H9 (cell line): Measurements from ENCODE around the gene PLLP. TPM values are rescaled to one million over a fixed set of nuclear protein-coding genes. Genes with fewer than 3 reads are reported as not detected.

ENCODE experiments used
- DNase-seq: peaks from one replicate; pipeline ENCODE4 v3.0.0-alpha.2; 2017
- H2AFZ ChIP-seq: one replicate; pipeline ENCODE4 v1.6.1; 2013; ENCODE audit warnings: mild to moderate bottlenecking, low read length, control low read depth, moderate library complexity
- H2AK5ac ChIP-seq: 2 replicates; pipeline ENCODE4 v1.6.1; 2013; ENCODE audit warnings: low read length, control low read depth, mixed read lengths; ENCODE audit not compliant: insufficient read length
- H2BK120ac ChIP-seq: one replicate; pipeline ENCODE4 v1.6.1; 2013; ENCODE audit warnings: low read depth, mild to moderate bottlenecking, low read length, control low read depth, inconsistent platforms; ENCODE audit not compliant: poor library complexity, severe bottlenecking
- H2BK12ac ChIP-seq: 2 replicates; pipeline ENCODE4 v1.6.1; 2013; ENCODE audit warnings: low read length, control low read depth, mixed read lengths, low read depth; ENCODE audit not compliant: insufficient read length
- H2BK15ac ChIP-seq: 2 replicates; pipeline ENCODE4 v1.6.1; 2013; ENCODE audit warnings: low read depth, low read length, control low read depth
- H2BK20ac ChIP-seq: one replicate; pipeline ENCODE4 v1.6.1; 2013; ENCODE audit warnings: low read depth, mild to moderate bottlenecking, low read length, control low read depth, inconsistent platforms; ENCODE audit not compliant: poor library complexity, severe bottlenecking
- H2BK5ac ChIP-seq: 2 replicates; pipeline ENCODE4 v1.6.1; 2013; ENCODE audit warnings: low read length, control low read depth, mixed read lengths; ENCODE audit not compliant: insufficient read length
- H3K14ac ChIP-seq: 2 replicates; pipeline ENCODE4 v1.6.1; 2013; ENCODE audit warnings: low read length, control low read depth; ENCODE audit not compliant: insufficient read depth
- H3K18ac ChIP-seq: 2 replicates; pipeline ENCODE4 v1.6.1; 2013; ENCODE audit warnings: low read depth, mild to moderate bottlenecking, mixed read lengths, low read length, control low read depth; ENCODE audit not compliant: insufficient read length
- H3K23ac ChIP-seq: 2 replicates; pipeline ENCODE4 v1.6.1; 2013; ENCODE audit warnings: low read length, control low read depth, mixed read lengths, low read depth; ENCODE audit not compliant: insufficient read length
- H3K23me2 ChIP-seq: 2 replicates; pipeline ENCODE4 v1.6.1; 2013; ENCODE audit warnings: low read depth, mild to moderate bottlenecking, mixed read lengths, low read length, control low read depth; ENCODE audit not compliant: insufficient read length, poor library complexity, severe bottlenecking
- H3K27ac ChIP-seq: 2 replicates; pipeline ENCODE4 v1.5.1; 2013; ENCODE audit warnings: low read length, control low read depth, mixed read lengths, low read depth; ENCODE audit not compliant: insufficient read length
- H3K27me3 ChIP-seq: 2 replicates; pipeline ENCODE4 v1.6.1; 2013; ENCODE audit warnings: low read length, control low read depth, inconsistent platforms; ENCODE audit not compliant: insufficient read depth
- H3K4ac ChIP-seq: 2 replicates; pipeline ENCODE4 v1.6.1; 2013; ENCODE audit warnings: low read depth, mild to moderate bottlenecking, control low read depth, inconsistent platforms, low read length, moderate library complexity
- H3K4me1 ChIP-seq: 2 replicates; pipeline ENCODE4 v1.6.1; 2013; ENCODE audit warnings: low read length, control low read depth, inconsistent platforms; ENCODE audit not compliant: insufficient read depth
- H3K4me2 ChIP-seq: 2 replicates; pipeline ENCODE4 v1.6.1; 2013; ENCODE audit warnings: low read length, control low read depth, mixed read lengths; ENCODE audit not compliant: insufficient read length, insufficient read depth
- H3K56ac ChIP-seq: 2 replicates; pipeline ENCODE4 v1.6.1; 2013; ENCODE audit warnings: low read depth, mild to moderate bottlenecking, mixed read lengths, low read length, control low read depth; ENCODE audit not compliant: insufficient read length
- H3K79me1 ChIP-seq: 2 replicates; pipeline ENCODE4 v1.6.1; 2013; ENCODE audit warnings: low read depth, mild to moderate bottlenecking, moderate library complexity, low read length, control low read depth, inconsistent platforms; ENCODE audit not compliant: insufficient read depth, poor library complexity, severe bottlenecking
- H3K79me2 ChIP-seq: 2 replicates; pipeline ENCODE4 v1.6.1; 2013; ENCODE audit warnings: low read length, control low read depth, inconsistent platforms; ENCODE audit not compliant: insufficient read depth
- H3K9ac ChIP-seq: 2 replicates; pipeline ENCODE4 v1.6.1; 2013; ENCODE audit warnings: low read length, control low read depth, mixed read lengths; ENCODE audit not compliant: insufficient read length; ENCODE audit errors: extremely low read depth
- H3K9me3 ChIP-seq: one replicate; pipeline ENCODE4 v1.6.1; 2013; ENCODE audit warnings: low read depth, low read length, inconsistent platforms; ENCODE audit not compliant: control insufficient read depth
- H3T11ph ChIP-seq: one replicate; pipeline ENCODE4 v1.6.1; 2013; ENCODE audit warnings: mild to moderate bottlenecking, low read length, control low read depth, inconsistent platforms
- H4K20me1 ChIP-seq: one replicate; pipeline ENCODE4 v1.6.1; 2013; ENCODE audit not compliant: control insufficient read depth, insufficient read length, insufficient read depth
- H4K5ac ChIP-seq: 2 replicates; pipeline ENCODE4 v1.6.1; 2013; ENCODE audit warnings: low read depth, mild to moderate bottlenecking, mixed read lengths, low read length, control low read depth; ENCODE audit not compliant: insufficient read length
- H4K8ac ChIP-seq: replicated peaks from 2 replicates; pipeline ENCODE4 v1.6.1; 2013; ENCODE audit warnings: low read length, control low read depth, mixed read lengths, low read depth; ENCODE audit not compliant: insufficient read length
- H4K91ac ChIP-seq: 2 replicates; pipeline ENCODE4 v1.6.1; 2013; ENCODE audit warnings: low read depth, mild to moderate bottlenecking, moderate library complexity, mixed read lengths, low read length, control low read depth; ENCODE audit not compliant: insufficient read length
- H3K27ac Mint-ChIP-seq, 3 experiments: 2 replicates in 2 of 3; 3 replicates in 1 of 3; pipeline ENCODE4 v1.8.0; 2020 to 2021; ENCODE audit warnings: mixed read lengths in 3 of 3, mild to moderate bottlenecking in 1 of 3, moderate library complexity in 1 of 3
- H3K27me3 Mint-ChIP-seq: 2 replicates; pipeline ENCODE4 v1.8.0; 2021; ENCODE audit warnings: low read depth, mild to moderate bottlenecking, moderate library complexity, mixed read lengths
- H3K36me3 Mint-ChIP-seq, 3 experiments: 2 replicates in 2 of 3; 3 replicates in 1 of 3; pipeline ENCODE4 v1.8.0; 2020 to 2021; ENCODE audit warnings: low read depth in 3 of 3, mixed read lengths in 3 of 3; ENCODE audit not compliant: insufficient read depth in 1 of 3
- H3K4me1 Mint-ChIP-seq, 2 experiments: 2 replicates each; pipeline ENCODE4 v1.8.0; 2020; ENCODE audit warnings: mixed read lengths in 2 of 2
- H3K4me3 Mint-ChIP-seq, 2 experiments: 2 replicates in 1 of 2; 3 replicates in 1 of 2; pipeline ENCODE4 v1.8.0; 2020 to 2021; ENCODE audit warnings: mild to moderate bottlenecking in 2 of 2, mixed read lengths in 2 of 2, moderate library complexity in 1 of 2
- H3K9me3 Mint-ChIP-seq, 2 experiments: 2 replicates in 1 of 2; 3 replicates in 1 of 2; pipeline ENCODE4 v1.8.0; 2020; ENCODE audit warnings: mild to moderate bottlenecking in 2 of 2, mixed read lengths in 2 of 2, moderate library complexity in 1 of 2
- WGBS: extraction: QIAGEN DNeasy Blood & Tissue Kit; methylation state at CpG from one replicate; pipeline ENCODE4 v1.1.7; 2013; ENCODE audit warnings: missing lambda C conversion rate, low lambda C conversion rate, mixed read lengths; ENCODE audit not compliant: insufficient read length; ENCODE audit errors: extremely low coverage; 5-methylcytosine and 5-hydroxymethylcytosine counted together
- total RNA-seq: library from RNA; stranded (reverse); gene quantifications from 2 replicates; pipeline ENCODE4 v1.2.1, GENCODE V29; 2021
- TF ChIP-seq, protein P1 (sequence below): fragments of 200-600 bp; sonication (generic); conservative IDR thresholded peaks from 3 replicates; pipeline ENCODE4 v1.8.0; 2021; ENCODE audit warnings: antibody characterized with exemption, mild to moderate bottlenecking

The PLLP gene
- total RNA-seq, 1 experiment from 2014 or later, result 1.8 TPM

DNA sequence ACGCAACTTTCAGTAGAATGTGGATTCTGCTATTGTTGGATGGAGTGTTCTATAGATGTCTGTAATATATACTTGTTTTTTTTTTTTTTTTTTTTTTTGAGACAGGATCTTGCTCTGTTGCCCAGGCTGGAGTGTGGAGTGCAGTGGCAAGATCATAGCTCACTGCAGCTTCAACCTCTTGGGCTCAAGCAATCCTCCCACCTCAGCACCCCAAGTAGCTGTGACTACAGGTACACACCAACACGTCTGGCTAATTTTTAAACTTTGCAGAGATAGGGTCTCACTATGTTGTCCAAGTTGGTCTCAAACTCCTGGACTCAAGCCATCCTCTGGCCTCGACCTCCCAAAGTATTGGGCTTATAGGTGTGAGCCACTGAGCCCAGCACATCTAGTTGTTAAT, 46.9 kb upstream of the PLLP start:
- no peak overlapping the region for H4K5ac ChIP-seq
- H3K4ac ChIP-seq, result no peak overlapping the region
- no peak for DNase-seq
- no peak overlapping the region for H2BK15ac ChIP-seq
- peaks cover 7% of the 10 kb centered on the region for H3K27me3 Mint-ChIP-seq
- no peaks in the 10 kb centered on the region for H3K36me3 Mint-ChIP-seq
- no peaks in the 10 kb centered on the region for H3K79me2 ChIP-seq
- no peak overlapping the region for H2BK120ac ChIP-seq
- H3K4me3 Mint-ChIP-seq, result no peak overlapping the region; a peak in 1 of 5 replicates
- H2BK20ac ChIP-seq, result no peak overlapping the region
- no peak overlapping the region for H3K9ac ChIP-seq
- no peaks in the 10 kb centered on the region for H3K27me3 ChIP-seq
- H4K8ac ChIP-seq, result no peak overlapping the region
- no peak overlapping the region for H2BK12ac ChIP-seq
- WGBS, result no CpG with 5 or more reads among the region's 3 CpGs
- H3K9me3 Mint-ChIP-seq, result peaks cover 2 to 4% of the 10 kb centered on the region in 2 experiments; a peak in 4 of 5 replicates
- no peak overlapping the region for H3K23ac ChIP-seq
- no peak overlapping the region for H2BK5ac ChIP-seq
- no peak overlapping the region for H3K4me2 ChIP-seq
- TF ChIP-seq, protein P1, sequence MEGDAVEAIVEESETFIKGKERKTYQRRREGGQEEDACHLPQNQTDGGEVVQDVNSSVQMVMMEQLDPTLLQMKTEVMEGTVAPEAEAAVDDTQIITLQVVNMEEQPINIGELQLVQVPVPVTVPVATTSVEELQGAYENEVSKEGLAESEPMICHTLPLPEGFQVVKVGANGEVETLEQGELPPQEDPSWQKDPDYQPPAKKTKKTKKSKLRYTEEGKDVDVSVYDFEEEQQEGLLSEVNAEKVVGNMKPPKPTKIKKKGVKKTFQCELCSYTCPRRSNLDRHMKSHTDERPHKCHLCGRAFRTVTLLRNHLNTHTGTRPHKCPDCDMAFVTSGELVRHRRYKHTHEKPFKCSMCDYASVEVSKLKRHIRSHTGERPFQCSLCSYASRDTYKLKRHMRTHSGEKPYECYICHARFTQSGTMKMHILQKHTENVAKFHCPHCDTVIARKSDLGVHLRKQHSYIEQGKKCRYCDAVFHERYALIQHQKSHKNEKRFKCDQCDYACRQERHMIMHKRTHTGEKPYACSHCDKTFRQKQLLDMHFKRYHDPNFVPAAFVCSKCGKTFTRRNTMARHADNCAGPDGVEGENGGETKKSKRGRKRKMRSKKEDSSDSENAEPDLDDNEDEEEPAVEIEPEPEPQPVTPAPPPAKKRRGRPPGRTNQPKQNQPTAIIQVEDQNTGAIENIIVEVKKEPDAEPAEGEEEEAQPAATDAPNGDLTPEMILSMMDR, result no peak
- H3K9me3 ChIP-seq, result no peaks in the 10 kb centered on the region
- no peaks in the 10 kb centered on the region for H3K79me1 ChIP-seq
- H3K56ac ChIP-seq, result no peak overlapping the region
- no peak overlapping the region for H3T11ph ChIP-seq
- H2AK5ac ChIP-seq, result no peak overlapping the region
- H3K27ac Mint-ChIP-seq, result no peak overlapping the region
- H3K18ac ChIP-seq, result no peak overlapping the region
- no peak overlapping the region for H2AFZ ChIP-seq
- no peaks in the 10 kb centered on the region for H3K4me1 Mint-ChIP-seq
- H4K91ac ChIP-seq, result no peak overlapping the region
- no peaks in the 10 kb centered on the region for H3K4me1 ChIP-seq
- H3K23me2 ChIP-seq, result no peaks in the 10 kb centered on the region
- no peak overlapping the region for H3K14ac ChIP-seq
- no peaks in the 10 kb centered on the region for H4K20me1 ChIP-seq
- no peak overlapping the region for H3K27ac ChIP-seq
